Type B pancreatic cell (in vitro differentiated cells): ENCODE results near the gene EXTL1. TPM values are rescaled to one million over a fixed set of nuclear protein-coding genes. Genes with fewer than 3 reads are reported as not detected.

ENCODE experiments used
- DNase-seq: peaks from one replicate; pipeline ENCODE4 v3.0.0; 2021; ENCODE audit warnings: mixed read lengths; ENCODE audit not compliant: unreplicated experiment; ENCODE audit errors: extremely low spot score
- H3K27ac Mint-ChIP-seq: 2 replicates; pipeline ENCODE4 v1.8.0; 2021; ENCODE audit warnings: mild to moderate bottlenecking, mixed read lengths
- H3K27me3 Mint-ChIP-seq: 2 replicates; pipeline ENCODE4 v1.8.0; 2021; ENCODE audit warnings: mixed read lengths
- H3K36me3 Mint-ChIP-seq: 2 replicates; pipeline ENCODE4 v1.8.0; 2021; ENCODE audit warnings: mixed read lengths
- H3K4me1 Mint-ChIP-seq: one replicate; pipeline ENCODE4 v1.8.0; 2021; ENCODE audit warnings: mixed read lengths; ENCODE audit not compliant: unreplicated experiment
- H3K4me3 Mint-ChIP-seq: 2 replicates; pipeline ENCODE4 v1.8.0; 2021; ENCODE audit warnings: mild to moderate bottlenecking, mixed read lengths
- H3K9me3 Mint-ChIP-seq: 2 replicates; pipeline ENCODE4 v1.8.0; 2021; ENCODE audit warnings: mixed read lengths
- total RNA-seq: library from RNA; stranded (reverse); gene quantifications from 2 replicates; pipeline ENCODE4 v1.2.1, GENCODE V29; 2021; ENCODE audit warnings: low replicate concordance
- TF ChIP-seq, protein P1 (sequence below): fragments of 200-600 bp; sonication (generic); conservative IDR thresholded peaks from 2 replicates; pipeline ENCODE4 v1.5.0; 2021; ENCODE audit warnings: antibody characterized with exemption, mild to moderate bottlenecking

EXTL1 gene
- total RNA-seq, 1 donor from 2014 or later = 4.2 TPM

DNA sequence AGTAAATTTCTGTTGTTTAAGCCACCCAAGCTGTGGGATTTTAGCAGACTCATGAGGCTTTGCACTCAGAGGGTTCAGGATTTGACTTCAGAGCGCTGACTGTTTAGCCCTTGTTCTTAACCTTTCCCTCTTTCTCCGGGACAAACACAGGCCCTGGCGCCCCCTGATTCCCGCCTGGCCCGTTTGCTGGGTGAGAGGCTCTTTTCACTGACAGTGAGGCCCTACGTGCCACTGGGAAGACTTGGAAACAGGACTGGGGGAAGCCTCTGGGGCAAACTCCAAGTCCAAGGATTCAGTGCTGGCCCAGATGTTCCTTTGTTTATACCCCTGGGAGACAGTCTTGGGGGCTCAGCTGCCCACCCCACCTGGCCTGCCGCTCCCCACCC lies 57.6 kb downstream of the EXTL1 start:
- peaks cover 31% of the 10 kb centered on the region for H3K4me1 Mint-ChIP-seq
- no peak for DNase-seq
- no peaks in the 10 kb centered on the region for H3K27me3 Mint-ChIP-seq
- no peaks in the 10 kb centered on the region for H3K36me3 Mint-ChIP-seq
- H3K27ac Mint-ChIP-seq = peak overlapping the region; percentile 93
- no peaks in the 10 kb centered on the region for H3K9me3 Mint-ChIP-seq
- TF ChIP-seq, protein P1, sequence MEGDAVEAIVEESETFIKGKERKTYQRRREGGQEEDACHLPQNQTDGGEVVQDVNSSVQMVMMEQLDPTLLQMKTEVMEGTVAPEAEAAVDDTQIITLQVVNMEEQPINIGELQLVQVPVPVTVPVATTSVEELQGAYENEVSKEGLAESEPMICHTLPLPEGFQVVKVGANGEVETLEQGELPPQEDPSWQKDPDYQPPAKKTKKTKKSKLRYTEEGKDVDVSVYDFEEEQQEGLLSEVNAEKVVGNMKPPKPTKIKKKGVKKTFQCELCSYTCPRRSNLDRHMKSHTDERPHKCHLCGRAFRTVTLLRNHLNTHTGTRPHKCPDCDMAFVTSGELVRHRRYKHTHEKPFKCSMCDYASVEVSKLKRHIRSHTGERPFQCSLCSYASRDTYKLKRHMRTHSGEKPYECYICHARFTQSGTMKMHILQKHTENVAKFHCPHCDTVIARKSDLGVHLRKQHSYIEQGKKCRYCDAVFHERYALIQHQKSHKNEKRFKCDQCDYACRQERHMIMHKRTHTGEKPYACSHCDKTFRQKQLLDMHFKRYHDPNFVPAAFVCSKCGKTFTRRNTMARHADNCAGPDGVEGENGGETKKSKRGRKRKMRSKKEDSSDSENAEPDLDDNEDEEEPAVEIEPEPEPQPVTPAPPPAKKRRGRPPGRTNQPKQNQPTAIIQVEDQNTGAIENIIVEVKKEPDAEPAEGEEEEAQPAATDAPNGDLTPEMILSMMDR = no peak
- H3K4me3 Mint-ChIP-seq = peak overlapping the region; percentile 25

DNA sequence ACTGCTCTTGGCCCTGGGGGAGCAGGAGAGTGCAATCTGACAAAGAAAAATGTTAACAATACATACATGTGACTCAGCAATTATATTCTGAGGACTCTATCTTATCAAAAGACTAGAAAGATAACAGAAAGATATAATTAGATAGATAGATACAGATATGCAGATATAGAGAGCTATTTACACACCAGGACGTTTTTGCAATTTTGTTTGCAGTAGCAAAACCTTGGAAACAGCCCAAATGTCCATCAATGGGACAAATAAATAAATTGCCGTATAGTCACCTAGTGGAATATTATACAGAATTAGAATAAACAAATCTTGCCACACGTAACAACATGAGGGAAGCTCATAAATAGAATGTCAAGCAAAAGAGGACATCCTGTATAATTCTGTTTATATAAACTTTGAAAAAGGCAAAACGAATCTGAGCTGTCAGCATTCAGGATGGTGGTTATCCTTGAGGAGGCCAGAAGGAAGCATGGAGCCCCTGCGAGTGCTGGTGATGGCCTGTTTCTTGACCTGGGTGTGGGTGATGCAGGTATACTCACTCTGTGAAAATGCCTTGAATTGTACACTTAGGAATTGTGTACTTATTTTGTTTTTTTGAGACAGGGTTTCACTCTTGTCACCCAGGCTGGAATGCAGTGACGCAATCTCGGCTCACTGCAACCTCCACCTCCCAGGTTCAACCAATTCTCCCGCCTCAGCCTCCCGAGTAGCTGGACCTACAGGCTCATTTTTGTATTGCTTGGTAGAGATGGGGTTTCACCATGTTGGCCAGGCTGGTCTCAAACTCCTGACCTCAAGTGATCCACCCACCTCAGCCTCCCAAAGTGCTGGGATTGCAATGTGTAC lies 58.6 kb downstream of the EXTL1 start:
- peaks cover 31% of the 10 kb centered on the region for H3K4me1 Mint-ChIP-seq

GRCh38 chr1:26081267-26082019 lies 59.9 kb downstream of the EXTL1 start:
- no peak for DNase-seq
- TF ChIP-seq, protein P1 = no peak
- H3K27ac Mint-ChIP-seq = peak overlapping the region; percentile 93
- H3K27me3 Mint-ChIP-seq = peaks cover 4% of the 10 kb centered on the region
- no peaks in the 10 kb centered on the region for H3K36me3 Mint-ChIP-seq
- no peaks in the 10 kb centered on the region for H3K9me3 Mint-ChIP-seq
- peaks cover 23% of the 10 kb centered on the region for H3K4me1 Mint-ChIP-seq
- H3K4me3 Mint-ChIP-seq = no peak overlapping the region

More for the DNA sequence above, 58.6 kb downstream of the EXTL1 start:
- Mint-ChIP-seq H3K9me3 (no peaks in the 10 kb centered on the region), H3K36me3 (no peaks in the 10 kb centered on the region), H3K27ac (peak overlapping the region; percentile 93), H3K4me3 (no peak overlapping the region), H3K27me3 (peaks cover under 1% of the 10 kb centered on the region)
- TF ChIP-seq, protein P1 = no peak
- DNase-seq = no peak

DNA sequence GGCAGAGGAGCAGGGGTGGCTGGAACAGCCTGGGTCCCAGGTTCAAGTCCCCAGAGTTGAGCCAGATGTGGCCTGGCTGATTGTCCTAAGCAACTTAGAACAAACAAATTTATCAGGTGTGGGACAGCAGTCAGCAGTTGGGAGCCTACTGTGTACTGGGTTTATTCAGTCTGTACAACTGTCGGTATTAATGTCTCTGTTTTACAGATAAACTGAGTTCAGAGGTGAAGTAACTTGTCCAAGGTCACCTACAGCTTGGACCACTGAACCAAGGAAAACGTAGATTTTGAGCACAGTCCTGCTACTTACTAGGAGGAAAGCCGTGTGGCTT lies 60.4 kb downstream of the EXTL1 start:
- Mint-ChIP-seq H3K27ac (no peak overlapping the region), H3K27me3 (peaks cover 4% of the 10 kb centered on the region), H3K4me1 (peaks cover 20% of the 10 kb centered on the region), H3K36me3 (no peaks in the 10 kb centered on the region), H3K9me3 (no peaks in the 10 kb centered on the region), H3K4me3 (no peak overlapping the region)
- TF ChIP-seq, protein P1 = no peak
- no peak for DNase-seq

GRCh38 chr1:26083208-26083607 lies 61.6 kb downstream of the EXTL1 start:
- Mint-ChIP-seq H3K36me3 (no peaks in the 10 kb centered on the region), H3K4me3 (no peak overlapping the region), H3K4me1 (peaks cover 19% of the 10 kb centered on the region), H3K9me3 (no peaks in the 10 kb centered on the region), H3K27me3 (peaks cover 4% of the 10 kb centered on the region), H3K27ac (peak overlapping the region; percentile 48)
- no peak for DNase-seq
- TF ChIP-seq, protein P1 = no peak
